Lung (tissue), 12 donors: ENCODE results near the gene RNF149. TPM values are rescaled to one million over a fixed set of nuclear protein-coding genes. Genes with fewer than 3 reads are reported as not detected.

Experiments
- ATAC-seq: fragments of 200-7000 bp; cut with Tn5 transposase; one replicate; pipeline ENCODE4 v1.9.1; 2020; ENCODE audit warnings: moderate number of reproducible peaks; ENCODE audit not compliant: insufficient read depth, low FRiP score
- DNase-seq, 3 donors: peaks; one replicate each; pipeline ENCODE4 v3.0.0-alpha.2; 2013 to 2017
- H3K27ac ChIP-seq, 2 donors: one replicate each; pipeline ENCODE4 v1.5.1; 2013; ENCODE audit warnings: mild to moderate bottlenecking in 2 of 2, moderate library complexity in 2 of 2, control low read depth in 1 of 2, inconsistent platforms in 1 of 2, low read depth in 1 of 2, low read length in 1 of 2
- H3K27me3 ChIP-seq, 3 donors: one replicate each; pipeline ENCODE4 v1.5.1; 2013; ENCODE audit warnings: low read length in 2 of 3; ENCODE audit not compliant: control insufficient read depth in 3 of 3, insufficient read depth in 3 of 3
- H3K36me3 ChIP-seq, 4 donors: one replicate each; pipeline ENCODE4 v1.5.1; 2013; ENCODE audit warnings: low read length in 4 of 4, mild to moderate bottlenecking in 1 of 4, moderate library complexity in 1 of 4; ENCODE audit not compliant: control insufficient read depth in 4 of 4, insufficient read depth in 4 of 4
- H3K4me1 ChIP-seq, 5 donors: one replicate each; pipeline ENCODE4 v1.5.1; 2013; ENCODE audit warnings: low read length in 5 of 5, mild to moderate bottlenecking in 2 of 5, moderate library complexity in 1 of 5; ENCODE audit not compliant: control insufficient read depth in 5 of 5, insufficient read depth in 5 of 5
- H3K4me3 ChIP-seq: one replicate; pipeline ENCODE4 v1.5.1; 2013; ENCODE audit warnings: mild to moderate bottlenecking, control low read depth, moderate library complexity
- H3K9ac ChIP-seq, 2 donors: one replicate each; pipeline ENCODE4 v1.5.1; 2013; ENCODE audit warnings: low read length in 2 of 2, control low read depth in 1 of 2; ENCODE audit not compliant: insufficient read depth in 1 of 2
- H3K9me3 ChIP-seq, 4 donors: one replicate each; pipeline ENCODE4 v1.5.1; 2013; ENCODE audit warnings: low read length in 3 of 4, mild to moderate bottlenecking in 1 of 4, moderate library complexity in 1 of 4; ENCODE audit not compliant: control insufficient read depth in 4 of 4, insufficient read depth in 3 of 4
- CTCF ChIP-seq: IDR thresholded peaks from 2 replicates; pipeline ENCODE4 v1.5.1; 2012; ENCODE audit warnings: mild to moderate bottlenecking; ENCODE audit errors: control extremely low read depth, extremely low read depth
- WGBS, 2 donors: extraction: QIAGEN DNeasy Blood & Tissue Kit; methylation state at CpG; one replicate each; pipeline ENCODE4 v1.1.7; 2013; 5-methylcytosine and 5-hydroxymethylcytosine counted together
- polyA plus RNA-seq, 2 donors: library from polyadenylated mRNA; stranded (reverse); fragments of 200-250 nt; gene quantifications; one replicate each; pipeline ENCODE4 v1.2.1, GENCODE V29; 2013
- total RNA-seq, 2 donors: library from RNA; depleted of rRNA in 1 of 2; stranded (reverse); fragments of >200 nt in 1 of 2; gene quantifications; one replicate each; pipeline ENCODE4 v1.2.1, GENCODE V29; 2014 to 2021
- donor health status: control.
- donor health status: control.
- donor health status: Bipolar disorder and iron deficiency.
- donor health status: healthy.
- donor health status: DM: yes; HTN: yes; CAD: no.

RNF149 gene
- total and polyA plus RNA-seq, 4 donors = 46.7 to 106 (median 93.4) TPM

GRCh38 chr2:101311696-101312017 is 3.2 kb upstream of the RNF149 start:
- no peaks in the 10 kb centered on the region for H3K27me3 ChIP-seq
- peaks cover 0 to 11% (median 6%) of the 10 kb centered on the region in 5 donors for H3K4me1 ChIP-seq
- 28 to 49% methylated on average over 3 of the region's 3 CpGs for WGBS, 2 donors
- H3K9me3 ChIP-seq = no peaks in the 10 kb centered on the region
- DNase-seq (no peak), ATAC-seq (no peak)
- H3K9ac ChIP-seq = no peak overlapping the region
- no peak for TF ChIP-seq CTCF
- no peak overlapping the region for H3K4me3 ChIP-seq
- no peak overlapping the region for H3K27ac ChIP-seq
- H3K36me3 ChIP-seq = no peaks in the 10 kb centered on the region

GRCh38 chr2:101310834-101311695 is 2.6 kb upstream of the RNF149 start:
- Histone ChIP-seq H3K27ac (no peak overlapping the region), H3K27me3 (no peaks in the 10 kb centered on the region), H3K9me3 (no peaks in the 10 kb centered on the region), H3K9ac (no peak overlapping the region), H3K36me3 (no peaks in the 10 kb centered on the region), H3K4me1 (peaks cover 6 to 17% (median 10%) of the 10 kb centered on the region in 5 donors), H3K4me3 (no peak overlapping the region)
- ATAC-seq (no peak), DNase-seq (no peak)
- no peak for TF ChIP-seq CTCF
- WGBS, 2 donors = 69 to 74% methylated on average over 7 of the region's 7 CpGs

- no peaks in the 10 kb centered on the region for H3K9me3 ChIP-seq
- peak overlapping the region in 1 of 2 donors; percentile 4 for H3K27ac ChIP-seq
- peaks cover 6 to 25% (median 12%) of the 10 kb centered on the region in 5 donors for H3K4me1 ChIP-seq
- no peak for TF ChIP-seq CTCF
- no peak overlapping the region for H3K9ac ChIP-seq
- ATAC-seq (no peak), DNase-seq (no peak)
- no peak overlapping the region for H3K4me3 ChIP-seq
- H3K27me3 ChIP-seq = no peaks in the 10 kb centered on the region
- peaks cover 0 to 2% (median under 1%) of the 10 kb centered on the region in 4 donors for H3K36me3 ChIP-seq
- WGBS, 2 donors = 55 to 69% methylated on average over 10 of the region's 10 CpGs
These were observed 1.8 kb upstream of the RNF149 start for GRCh38 chr2:101310090-101310833.
